ENCODE results near the gene MGST3. TPM values are rescaled to one million over a fixed set of nuclear protein-coding genes. Genes with fewer than 3 reads are reported as not detected.
"Not testable (repeated sequence)": the region's sequence is repeated elsewhere in the genome, so short reads cannot be mapped to it uniquely, and the experiment has no call there.

MGST3 gene
- total RNA-seq, 1 donor from 2014 or later, result 128 TPM

DNA sequence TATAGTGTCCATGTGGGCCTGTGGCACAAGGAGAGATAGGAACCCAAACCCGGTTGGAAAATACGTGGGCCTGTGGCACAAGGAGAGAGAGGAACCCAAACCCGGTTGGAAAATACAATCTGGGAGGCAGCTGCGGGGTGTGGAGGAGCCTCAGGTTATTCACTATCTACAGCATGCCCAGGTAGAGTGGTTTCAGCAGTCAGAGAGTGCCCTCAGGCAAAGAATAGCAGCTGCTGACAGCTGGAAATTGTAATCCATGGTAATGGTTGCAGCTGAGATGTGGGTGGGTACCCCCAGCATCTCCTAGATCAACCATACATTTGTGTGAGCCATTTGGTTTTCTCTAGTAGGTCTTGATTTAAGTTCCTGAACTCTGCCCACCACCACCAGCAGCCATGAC lies 25.8 kb upstream of the MGST3 start:
- no peak for DNase-seq
- Mint-ChIP-seq H3K27ac (ENCODE audit: unreplicated experiment) (no peak overlapping the region), H3K4me3 (ENCODE audit: unreplicated experiment) (no peak overlapping the region), H3K27me3 (ENCODE audit: unreplicated experiment) (no peaks in the 10 kb centered on the region), H3K4me1 (ENCODE audit: low read depth, unreplicated experiment) (no peaks in the 10 kb centered on the region), H3K9me3 (ENCODE audit: unreplicated experiment) (no peaks in the 10 kb centered on the region), H3K36me3 (ENCODE audit: unreplicated experiment) (no peaks in the 10 kb centered on the region)
- TF ChIP-seq, protein P1, sequence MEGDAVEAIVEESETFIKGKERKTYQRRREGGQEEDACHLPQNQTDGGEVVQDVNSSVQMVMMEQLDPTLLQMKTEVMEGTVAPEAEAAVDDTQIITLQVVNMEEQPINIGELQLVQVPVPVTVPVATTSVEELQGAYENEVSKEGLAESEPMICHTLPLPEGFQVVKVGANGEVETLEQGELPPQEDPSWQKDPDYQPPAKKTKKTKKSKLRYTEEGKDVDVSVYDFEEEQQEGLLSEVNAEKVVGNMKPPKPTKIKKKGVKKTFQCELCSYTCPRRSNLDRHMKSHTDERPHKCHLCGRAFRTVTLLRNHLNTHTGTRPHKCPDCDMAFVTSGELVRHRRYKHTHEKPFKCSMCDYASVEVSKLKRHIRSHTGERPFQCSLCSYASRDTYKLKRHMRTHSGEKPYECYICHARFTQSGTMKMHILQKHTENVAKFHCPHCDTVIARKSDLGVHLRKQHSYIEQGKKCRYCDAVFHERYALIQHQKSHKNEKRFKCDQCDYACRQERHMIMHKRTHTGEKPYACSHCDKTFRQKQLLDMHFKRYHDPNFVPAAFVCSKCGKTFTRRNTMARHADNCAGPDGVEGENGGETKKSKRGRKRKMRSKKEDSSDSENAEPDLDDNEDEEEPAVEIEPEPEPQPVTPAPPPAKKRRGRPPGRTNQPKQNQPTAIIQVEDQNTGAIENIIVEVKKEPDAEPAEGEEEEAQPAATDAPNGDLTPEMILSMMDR (IDR thresholded peaks at IDR 0.05; ENCODE audit: partially characterized antibody, unreplicated experiment), result no peak

DNA sequence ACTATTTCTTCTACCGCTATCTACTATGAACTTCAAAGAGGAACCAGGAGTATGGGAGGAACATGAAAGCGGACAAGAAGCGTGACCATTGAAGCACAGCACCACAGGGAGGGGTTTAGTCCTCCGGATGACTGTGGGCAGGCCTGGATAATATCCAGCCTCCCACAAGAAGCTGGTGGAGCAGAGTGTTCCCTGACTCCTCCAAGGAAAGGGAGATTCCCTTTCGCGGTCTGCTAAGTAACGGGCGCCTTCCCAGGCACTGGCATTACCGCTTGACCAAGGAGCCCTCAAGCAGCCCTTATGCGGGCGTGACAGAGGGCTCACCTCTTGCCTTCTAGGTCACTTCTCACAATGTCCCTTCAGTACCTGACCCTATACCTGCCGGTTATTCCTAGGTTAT lies 24.4 kb upstream of the MGST3 start:
- not testable (repeated sequence) for H3K9me3 Mint-ChIP-seq (ENCODE audit: unreplicated experiment); H3K36me3 Mint-ChIP-seq (ENCODE audit: unreplicated experiment); H3K27me3 Mint-ChIP-seq (ENCODE audit: unreplicated experiment); H3K4me3 Mint-ChIP-seq (ENCODE audit: unreplicated experiment); H3K4me1 Mint-ChIP-seq (ENCODE audit: low read depth, unreplicated experiment); DNase-seq; H3K27ac Mint-ChIP-seq (ENCODE audit: unreplicated experiment)

DNA sequence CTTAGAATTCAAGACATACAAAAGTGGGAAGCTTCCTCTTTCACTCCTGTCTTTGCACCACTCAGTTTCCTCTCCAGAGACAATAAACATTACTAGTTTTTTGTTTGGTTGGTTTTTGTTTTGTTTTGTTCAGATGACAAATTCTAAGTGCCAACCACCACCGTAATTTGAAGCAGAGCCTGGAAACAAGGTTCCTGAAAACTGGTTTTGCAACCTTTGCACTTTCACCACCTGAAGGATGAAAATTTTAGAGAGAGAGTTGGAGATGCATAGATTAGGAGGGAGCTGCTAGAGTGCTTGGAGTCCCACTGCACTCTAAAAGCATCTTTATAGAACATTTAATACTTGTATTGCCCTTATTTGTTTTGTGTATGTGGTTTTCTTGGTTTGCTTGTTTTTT lies 20.2 kb upstream of the MGST3 start:
- Mint-ChIP-seq H3K27me3 (ENCODE audit: unreplicated experiment) (no peaks in the 10 kb centered on the region), H3K27ac (ENCODE audit: unreplicated experiment) (no peak overlapping the region), H3K4me1 (ENCODE audit: low read depth, unreplicated experiment) (no peaks in the 10 kb centered on the region), H3K36me3 (ENCODE audit: unreplicated experiment) (no peaks in the 10 kb centered on the region), H3K4me3 (ENCODE audit: unreplicated experiment) (no peak overlapping the region), H3K9me3 (ENCODE audit: unreplicated experiment) (no peaks in the 10 kb centered on the region)
- no peak for DNase-seq
- TF ChIP-seq, protein P1 (IDR thresholded peaks at IDR 0.05; ENCODE audit: partially characterized antibody, unreplicated experiment), result no peak

DNA sequence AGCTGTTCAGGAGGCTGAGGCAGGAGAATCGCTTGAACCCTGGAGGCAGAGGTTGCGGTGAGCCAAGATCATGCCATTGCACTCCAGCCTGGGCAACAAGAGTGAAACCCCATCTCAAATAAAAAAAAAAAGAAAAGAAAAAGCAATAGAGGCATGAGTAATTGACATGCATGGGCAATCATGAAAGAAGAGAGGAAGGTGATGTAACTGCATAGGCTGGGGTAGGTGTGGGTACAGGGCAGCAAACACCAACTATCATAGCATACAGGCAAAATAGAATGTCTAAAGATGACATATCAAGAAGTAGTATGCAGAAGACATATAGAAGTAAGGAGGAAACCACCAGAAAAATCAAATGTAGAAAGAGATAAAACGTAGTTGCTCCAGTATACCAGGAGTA lies 19.0 kb upstream of the MGST3 start:
- no peaks in the 10 kb centered on the region for H3K36me3 Mint-ChIP-seq (ENCODE audit: unreplicated experiment)
- H3K9me3 Mint-ChIP-seq (ENCODE audit: unreplicated experiment), result no peaks in the 10 kb centered on the region
- H3K4me3 Mint-ChIP-seq (ENCODE audit: unreplicated experiment), result no peak overlapping the region
- TF ChIP-seq, protein P1 (IDR thresholded peaks at IDR 0.05; ENCODE audit: partially characterized antibody, unreplicated experiment), result no peak
- H3K27ac Mint-ChIP-seq (ENCODE audit: unreplicated experiment), result no peak overlapping the region
- H3K27me3 Mint-ChIP-seq (ENCODE audit: unreplicated experiment), result no peaks in the 10 kb centered on the region
- DNase-seq, result no peak
- H3K4me1 Mint-ChIP-seq (ENCODE audit: low read depth, unreplicated experiment), result no peaks in the 10 kb centered on the region

DNA sequence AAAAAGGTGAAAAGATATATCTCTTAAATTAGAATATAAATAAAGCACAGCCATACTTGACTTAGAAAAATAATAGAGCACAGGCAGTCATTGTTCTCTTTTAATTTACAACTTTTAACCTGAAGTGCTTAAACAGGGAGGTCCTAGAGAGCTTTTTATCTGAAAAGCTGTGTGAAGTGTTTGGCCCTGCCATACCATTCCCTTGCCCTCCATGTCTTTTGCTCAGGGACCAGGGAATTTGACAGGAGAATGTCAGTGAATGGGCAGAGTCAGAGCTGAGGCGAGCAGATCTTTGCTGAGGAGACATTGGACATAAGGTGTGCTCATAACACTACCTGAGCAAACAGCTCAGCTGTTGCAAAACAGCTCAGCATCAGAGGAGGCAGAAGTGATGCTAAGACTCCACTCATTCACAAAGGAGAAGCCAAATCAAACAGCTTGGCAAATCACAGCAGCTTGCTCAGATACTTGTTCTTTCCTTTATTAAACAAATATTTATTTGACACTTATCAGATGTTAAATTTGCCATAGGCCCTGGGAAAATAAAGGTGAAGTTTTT lies 14.9 kb upstream of the MGST3 start:
- DNase-seq, result no peak
- H3K4me1 Mint-ChIP-seq (ENCODE audit: low read depth, unreplicated experiment), result no peaks in the 10 kb centered on the region
- no peaks in the 10 kb centered on the region for H3K27me3 Mint-ChIP-seq (ENCODE audit: unreplicated experiment)
- H3K36me3 Mint-ChIP-seq (ENCODE audit: unreplicated experiment), result no peaks in the 10 kb centered on the region
- H3K4me3 Mint-ChIP-seq (ENCODE audit: unreplicated experiment), result no peak overlapping the region
- TF ChIP-seq, protein P1 (IDR thresholded peaks at IDR 0.05; ENCODE audit: partially characterized antibody, unreplicated experiment), result no peak
- no peaks in the 10 kb centered on the region for H3K9me3 Mint-ChIP-seq (ENCODE audit: unreplicated experiment)
- H3K27ac Mint-ChIP-seq (ENCODE audit: unreplicated experiment), result no peak overlapping the region
